Measurements from ENCODE around the gene SNX8.

The SNX8 gene

DNA sequence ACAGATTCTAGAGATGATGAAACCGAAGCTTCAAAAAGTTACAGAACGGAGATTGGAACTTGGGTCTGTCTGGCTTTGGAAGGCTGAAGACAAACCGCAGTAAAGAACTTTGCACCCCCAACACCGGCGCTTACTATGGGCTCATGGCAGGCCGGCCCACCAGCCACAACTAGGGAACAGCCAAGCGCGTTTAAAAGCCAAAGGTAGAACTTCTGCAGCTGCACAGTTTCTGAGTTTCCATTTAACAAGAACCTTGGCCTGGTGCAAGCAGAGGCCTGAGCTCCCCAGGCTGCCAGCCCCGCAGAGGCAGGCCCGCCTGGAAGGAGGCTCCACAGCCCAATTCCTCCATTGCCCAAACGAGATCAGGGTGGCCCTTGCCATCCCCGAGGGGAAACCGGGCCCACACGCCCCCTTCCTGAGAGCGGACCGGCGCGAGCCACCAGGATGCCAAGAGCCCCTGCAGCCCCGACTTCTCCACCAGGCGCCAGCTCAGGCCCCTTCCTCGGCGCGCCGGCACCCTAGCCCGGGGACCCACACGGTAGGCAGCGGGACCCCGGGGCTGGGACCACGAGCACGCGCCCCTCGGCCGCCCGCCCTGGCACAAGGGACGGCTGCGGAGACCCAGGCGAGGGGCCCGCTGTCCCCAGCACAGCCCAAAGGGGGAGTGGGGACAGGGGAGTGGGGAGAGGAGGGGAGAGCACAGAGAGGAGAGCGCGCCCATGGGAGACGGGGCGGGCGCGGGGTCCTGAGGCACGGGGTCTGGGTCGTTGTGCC is 82.1 kb downstream of the SNX8 start:
- TF ChIP-seq GATA3 (IDR thresholded peaks at IDR 0.05; ENCODE audit: low read depth, low read length), result no peak
- TF ChIP-seq GATA2 (IDR thresholded peaks at IDR 0.05; ENCODE audit: low read depth, low read length), result no peak

DNA sequence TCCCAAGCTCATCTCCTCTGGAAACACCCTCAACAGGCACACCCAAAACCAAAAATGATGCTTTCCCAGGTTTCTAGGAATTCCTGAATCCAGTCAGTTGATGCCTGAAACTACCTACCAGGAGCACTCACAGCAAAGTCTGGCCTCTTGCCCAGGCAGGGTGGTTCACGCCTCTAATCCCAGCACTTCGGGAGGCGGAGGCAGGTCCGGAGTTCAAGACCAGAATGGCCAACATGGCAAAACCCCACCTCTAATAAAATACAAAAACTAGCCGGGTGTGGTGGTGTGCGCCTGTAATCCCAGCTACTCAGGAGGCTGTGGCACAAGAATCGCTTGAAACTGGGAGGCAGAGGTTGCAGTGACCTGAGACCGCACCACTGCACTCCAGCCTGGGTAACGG is 83.4 kb downstream of the SNX8 start:
- no peak for TF ChIP-seq GATA3 (IDR thresholded peaks at IDR 0.05; ENCODE audit: low read depth, low read length)
- TF ChIP-seq GATA2 (IDR thresholded peaks at IDR 0.05; ENCODE audit: low read depth, low read length), result no peak

DNA sequence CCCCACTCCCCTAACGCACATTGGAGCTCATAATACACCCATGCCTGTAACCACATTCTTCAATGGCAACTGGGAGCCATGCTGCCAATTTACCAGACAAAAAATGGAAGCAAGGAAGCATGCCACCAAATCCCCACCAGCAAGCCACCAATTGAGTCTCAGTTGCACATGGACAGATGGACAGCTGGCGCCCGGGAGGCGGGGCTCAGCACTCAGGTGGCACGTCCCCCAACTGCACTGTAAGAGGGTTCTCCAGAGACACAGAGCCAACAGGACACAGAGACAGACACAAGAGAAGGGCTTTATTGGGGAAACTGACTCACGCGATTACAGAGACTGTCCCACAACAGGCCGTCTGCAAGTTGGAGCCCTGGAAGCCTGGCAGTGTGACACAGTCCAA is 84.0 kb downstream of the SNX8 start:
- TF ChIP-seq GATA2 (IDR thresholded peaks at IDR 0.05; ENCODE audit: low read depth, low read length) (no peak), GATA3 (IDR thresholded peaks at IDR 0.05; ENCODE audit: low read depth, low read length) (no peak)

DNA sequence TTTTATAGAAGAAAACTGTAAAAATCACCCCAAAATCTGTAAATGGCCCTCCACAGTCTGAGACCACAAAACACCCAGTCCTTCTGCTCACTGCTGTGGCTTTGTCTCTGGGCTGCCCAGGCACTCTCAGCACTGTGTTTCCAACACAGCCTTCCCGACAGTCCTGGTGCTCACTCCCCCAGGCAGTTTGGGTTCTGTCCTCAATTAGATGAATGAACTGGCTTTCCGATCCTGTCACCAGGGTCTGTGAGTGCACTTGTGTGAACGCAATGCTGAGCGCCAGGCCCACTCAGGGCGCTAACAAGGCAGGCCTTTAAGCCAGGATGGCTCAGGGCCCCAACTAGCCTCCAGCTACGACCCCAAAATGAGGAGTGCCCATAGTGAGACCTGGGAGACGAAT is 84.8 kb downstream of the SNX8 start:
- TF ChIP-seq GATA3 (IDR thresholded peaks at IDR 0.05; ENCODE audit: low read depth, low read length) (no peak), GATA2 (IDR thresholded peaks at IDR 0.05; ENCODE audit: low read depth, low read length) (no peak)

DNA sequence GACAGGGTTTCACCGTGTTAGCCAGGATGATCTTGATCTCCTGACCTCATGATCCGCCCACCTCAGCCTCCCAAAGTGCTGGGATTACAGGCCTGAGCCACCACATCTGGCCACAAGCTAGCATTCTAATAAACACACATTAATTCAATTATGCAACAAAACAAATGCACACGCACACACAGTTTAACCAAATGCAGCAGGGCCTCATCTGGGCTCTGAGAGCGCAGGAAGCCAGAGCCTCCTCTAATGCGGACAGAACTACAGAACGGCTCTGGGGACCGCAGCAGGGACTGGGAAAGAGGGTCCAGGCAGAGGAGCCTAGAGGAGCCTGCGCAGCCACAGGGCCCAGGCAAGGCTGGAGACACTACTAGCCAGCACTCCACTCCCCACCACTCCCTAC is 85.3 kb downstream of the SNX8 start:
- TF ChIP-seq GATA3 (IDR thresholded peaks at IDR 0.05; ENCODE audit: low read depth, low read length) (no peak), GATA2 (IDR thresholded peaks at IDR 0.05; ENCODE audit: low read depth, low read length) (no peak)

DNA sequence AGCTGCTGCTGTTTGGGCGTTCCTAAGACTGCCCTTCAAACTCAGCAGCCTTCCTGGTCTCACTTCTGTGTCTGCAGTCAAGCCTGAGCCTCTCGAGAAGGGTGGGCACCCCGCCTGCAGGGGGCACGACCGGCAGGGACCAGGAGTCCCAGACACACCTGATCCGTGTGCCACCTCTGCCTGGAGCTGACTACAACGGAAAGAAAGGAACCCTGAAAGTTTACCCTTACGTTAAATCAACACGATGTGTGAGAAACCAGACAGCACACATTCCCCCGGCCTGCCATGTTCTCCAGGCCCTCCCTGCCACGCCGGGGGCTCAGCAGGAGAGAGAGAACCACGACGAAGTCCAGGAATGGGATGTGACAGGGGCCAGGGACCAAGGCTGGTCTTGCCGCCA is 86.5 kb downstream of the SNX8 start:
- TF ChIP-seq GATA2 (IDR thresholded peaks at IDR 0.05; ENCODE audit: low read depth, low read length), result no peak
- TF ChIP-seq GATA3 (IDR thresholded peaks at IDR 0.05; ENCODE audit: low read depth, low read length), result no peak

DNA sequence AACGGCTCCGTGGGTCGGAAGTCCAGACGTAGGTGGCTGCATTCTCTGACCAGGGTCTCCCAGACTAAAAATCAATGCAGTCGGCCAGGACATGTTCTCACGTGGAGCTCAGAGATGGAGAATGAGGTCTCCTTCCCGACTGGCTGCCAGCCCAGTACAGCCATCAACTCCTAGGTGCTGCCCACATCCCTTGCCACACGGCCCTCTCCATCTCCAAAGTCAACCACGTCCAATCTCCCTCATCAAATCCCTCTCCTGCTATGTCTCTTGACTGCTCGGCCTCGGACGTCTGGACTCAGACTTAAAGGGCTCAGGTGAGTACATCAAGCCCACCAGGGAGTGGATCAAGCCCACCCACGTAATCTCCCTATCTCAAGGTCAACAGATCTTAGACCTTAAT is 88.4 kb downstream of the SNX8 start:
- TF ChIP-seq GATA2 (IDR thresholded peaks at IDR 0.05; ENCODE audit: low read depth, low read length), result no peak
- no peak for TF ChIP-seq GATA3 (IDR thresholded peaks at IDR 0.05; ENCODE audit: low read depth, low read length)

DNA sequence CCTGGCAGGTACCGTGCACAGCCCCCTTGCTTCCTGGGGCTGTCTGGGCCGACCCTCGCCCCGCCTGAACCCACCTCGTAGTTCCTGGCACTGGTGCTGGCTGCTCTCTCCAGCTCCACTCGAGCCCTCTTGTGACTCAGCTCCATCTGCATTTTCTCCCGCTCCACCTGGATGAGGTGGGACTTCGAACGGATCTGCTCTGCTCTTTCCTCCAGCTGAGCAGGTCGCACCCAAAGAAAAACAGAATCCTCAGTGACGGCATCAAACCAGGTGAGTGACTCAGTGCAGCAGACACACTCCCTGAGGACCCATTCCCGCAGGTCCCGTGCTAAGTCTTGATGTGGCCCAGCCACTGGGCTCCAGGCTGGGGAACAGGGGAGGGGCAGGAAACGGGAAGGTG is 88.9 kb downstream of the SNX8 start:
- no peak for TF ChIP-seq GATA3 (IDR thresholded peaks at IDR 0.05; ENCODE audit: low read depth, low read length)
- no peak for TF ChIP-seq GATA2 (IDR thresholded peaks at IDR 0.05; ENCODE audit: low read depth, low read length)

DNA sequence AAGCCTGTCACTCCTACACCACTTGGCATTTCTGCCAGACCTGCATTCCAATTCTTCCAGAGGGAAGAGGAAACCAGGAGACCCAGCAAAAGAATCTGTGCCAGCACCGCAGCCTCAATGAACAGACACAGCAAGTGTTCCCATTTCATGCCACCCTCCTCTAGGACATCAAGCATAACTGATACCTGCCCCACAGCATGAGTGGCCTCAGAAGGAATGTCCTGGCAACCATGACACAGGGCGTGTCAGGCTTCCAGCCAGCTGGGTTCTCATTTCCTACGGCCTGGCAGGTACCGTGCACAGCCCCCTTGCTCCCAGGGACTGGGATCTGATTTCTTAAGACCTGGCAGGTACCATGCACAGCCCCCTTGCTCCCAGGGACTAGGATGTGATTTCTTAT is 89.3 kb downstream of the SNX8 start:
- TF ChIP-seq GATA2 (IDR thresholded peaks at IDR 0.05; ENCODE audit: low read depth, low read length) (no peak), GATA3 (IDR thresholded peaks at IDR 0.05; ENCODE audit: low read depth, low read length) (no peak)

DNA sequence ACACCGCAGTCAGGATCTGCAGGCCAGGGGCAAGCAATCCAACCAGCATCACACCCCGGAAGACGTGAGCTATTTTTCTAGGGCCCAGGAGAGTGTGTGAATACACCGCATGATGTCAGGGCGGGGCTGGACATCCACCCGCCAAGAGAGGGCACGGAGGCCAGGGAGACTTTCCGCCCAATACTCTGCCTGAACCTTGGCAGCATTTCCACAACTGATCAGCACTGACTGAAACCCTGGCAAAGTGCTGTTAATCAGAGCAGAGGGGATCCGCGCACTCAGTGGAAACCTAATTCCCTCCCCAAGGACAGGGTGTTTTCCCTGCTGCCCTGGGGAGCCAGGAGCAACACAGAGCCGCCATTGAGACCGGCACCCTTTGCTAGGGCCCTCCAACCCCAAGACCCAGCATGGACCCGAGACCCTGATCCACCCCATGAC is 89.7 kb downstream of the SNX8 start:
- TF ChIP-seq GATA2 (IDR thresholded peaks at IDR 0.05; ENCODE audit: low read depth, low read length), result no peak
- no peak for TF ChIP-seq GATA3 (IDR thresholded peaks at IDR 0.05; ENCODE audit: low read depth, low read length)

DNA sequence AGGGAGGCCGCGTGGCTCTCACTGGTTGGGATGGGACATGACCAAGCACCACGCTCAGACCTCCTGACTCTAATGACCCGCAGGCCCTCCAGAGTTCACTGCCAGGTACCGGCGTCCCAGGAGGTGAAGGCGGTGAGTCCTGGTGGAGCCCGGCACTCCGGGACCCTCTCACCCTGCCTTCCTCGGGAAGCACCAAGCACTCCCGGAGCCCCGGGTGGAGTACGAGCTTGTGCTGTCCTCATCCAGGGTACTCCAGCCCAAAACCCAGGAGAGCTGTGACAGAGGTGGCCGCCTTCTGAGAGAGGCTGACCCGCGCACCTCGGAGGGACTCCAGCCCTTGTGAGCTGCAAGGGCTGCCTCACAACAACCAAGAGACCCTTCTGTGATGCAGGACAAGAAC is 90.9 kb downstream of the SNX8 start:
- TF ChIP-seq GATA3 (IDR thresholded peaks at IDR 0.05; ENCODE audit: low read depth, low read length) (no peak), GATA2 (IDR thresholded peaks at IDR 0.05; ENCODE audit: low read depth, low read length) (no peak)

DNA sequence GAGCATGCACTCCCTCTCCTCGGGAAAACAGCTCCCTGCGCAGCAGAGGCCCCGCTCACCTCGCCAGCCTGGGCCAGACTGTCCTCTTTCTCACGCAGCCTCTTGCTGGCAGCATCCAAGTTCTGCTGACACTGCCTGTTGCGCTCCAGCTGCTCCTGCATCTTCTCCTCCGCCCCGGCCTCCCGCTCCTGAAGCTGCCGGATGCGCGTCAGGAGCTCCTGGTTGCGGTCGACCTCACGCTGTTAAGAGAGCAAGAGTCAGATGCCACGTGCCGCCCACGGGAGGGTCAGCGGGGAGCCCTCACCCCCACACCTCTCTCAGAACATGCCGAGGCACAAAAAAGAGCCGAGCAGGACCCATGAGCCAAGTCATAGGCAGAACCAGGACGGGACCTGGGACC is 91.7 kb downstream of the SNX8 start:
- TF ChIP-seq GATA3 (IDR thresholded peaks at IDR 0.05; ENCODE audit: low read depth, low read length) (no peak), GATA2 (IDR thresholded peaks at IDR 0.05; ENCODE audit: low read depth, low read length) (no peak)

DNA sequence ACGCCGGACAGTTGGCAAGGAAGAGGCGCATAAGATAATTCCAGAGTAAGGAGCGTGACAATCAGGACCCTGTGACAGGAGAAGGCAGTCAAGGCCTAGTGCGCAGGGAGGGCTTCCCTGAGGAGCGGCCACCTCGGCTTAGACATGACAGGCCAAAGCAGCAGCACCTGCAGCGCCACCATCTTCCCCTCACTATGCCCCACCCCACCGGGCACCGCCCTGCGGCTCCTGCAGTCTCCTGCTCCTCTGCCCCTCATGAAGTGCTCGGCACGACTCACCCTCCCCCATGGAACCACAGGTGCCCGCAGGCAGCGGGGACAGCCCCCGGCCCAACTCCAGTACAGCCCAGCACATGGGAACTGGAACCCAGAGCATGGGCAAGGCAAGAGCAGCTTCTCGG is 93.3 kb downstream of the SNX8 start:
- TF ChIP-seq GATA3 (IDR thresholded peaks at IDR 0.05; ENCODE audit: low read depth, low read length) (no peak), GATA2 (IDR thresholded peaks at IDR 0.05; ENCODE audit: low read depth, low read length) (no peak)

DNA sequence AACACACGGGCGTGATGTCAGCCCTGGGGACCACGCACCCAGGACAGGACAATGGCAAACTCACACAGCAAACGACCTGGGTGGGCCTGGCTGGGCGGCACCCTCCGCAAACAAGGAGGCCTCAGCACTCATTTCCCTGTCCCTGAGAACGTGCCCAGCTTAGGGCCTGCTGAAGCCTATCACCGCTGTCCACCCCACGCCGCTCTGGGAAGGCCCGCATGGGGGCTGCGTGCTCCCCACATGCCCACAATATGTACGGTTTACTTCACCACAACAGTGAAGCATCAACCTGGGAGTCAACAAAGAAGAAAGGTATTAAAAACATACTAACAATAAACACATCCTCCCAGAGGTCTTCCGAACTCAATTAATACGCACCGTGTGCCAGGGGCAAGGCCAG is 93.7 kb downstream of the SNX8 start:
- TF ChIP-seq GATA2 (IDR thresholded peaks at IDR 0.05; ENCODE audit: low read depth, low read length) (no peak), GATA3 (IDR thresholded peaks at IDR 0.05; ENCODE audit: low read depth, low read length) (no peak)

DNA sequence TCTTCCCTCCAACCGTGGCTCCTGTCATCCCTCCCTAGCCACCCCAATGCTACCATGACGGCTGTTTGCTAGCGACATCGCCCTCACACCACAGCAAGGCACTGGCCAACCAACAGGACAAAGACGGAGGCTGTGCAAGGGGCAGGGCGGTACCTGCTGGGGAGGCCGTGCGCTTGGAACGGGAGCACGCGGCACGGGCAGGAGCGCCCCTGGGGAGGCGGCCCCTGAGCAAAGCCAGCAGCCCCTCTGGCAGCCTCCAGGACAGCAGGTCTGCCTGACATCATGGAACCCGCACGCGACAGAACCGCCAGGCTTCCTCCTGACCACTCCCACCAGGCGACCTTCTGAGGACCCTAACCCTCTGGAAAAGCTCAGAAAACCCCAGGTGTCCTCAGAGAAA is 94.2 kb downstream of the SNX8 start:
- TF ChIP-seq GATA3 (IDR thresholded peaks at IDR 0.05; ENCODE audit: low read depth, low read length), result no peak
- no peak for TF ChIP-seq GATA2 (IDR thresholded peaks at IDR 0.05; ENCODE audit: low read depth, low read length)

DNA sequence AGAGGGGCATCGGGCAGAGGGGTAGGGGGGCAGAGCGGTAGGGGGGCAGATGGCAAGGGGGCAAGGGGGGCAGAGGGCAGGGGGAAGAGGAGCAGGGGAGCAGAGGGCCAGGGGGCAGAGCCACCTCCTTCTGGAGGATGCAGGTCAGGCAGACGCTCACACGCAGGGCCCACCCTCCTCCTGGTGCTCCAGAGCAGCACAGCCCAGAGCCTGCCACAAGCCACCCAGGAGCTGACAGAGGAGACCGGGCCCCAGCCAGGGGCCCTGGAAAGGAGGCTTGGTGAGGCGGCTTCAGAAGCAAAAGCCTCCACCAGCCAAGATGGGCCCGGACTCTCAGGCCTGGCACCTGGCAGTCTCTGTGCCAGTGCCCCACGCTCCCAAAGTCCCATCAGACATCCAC is 94.6 kb downstream of the SNX8 start:
- no peak for TF ChIP-seq GATA3 (IDR thresholded peaks at IDR 0.05; ENCODE audit: low read depth, low read length)
- TF ChIP-seq GATA2 (IDR thresholded peaks at IDR 0.05; ENCODE audit: low read depth, low read length), result no peak

All from SH-SY5Y (cell line).